PC-3 (cell line): ENCODE results near the gene RNF121.

Experiments
- EZH2 ChIP-seq: fragments of 300-600 bp; sonication (generic); IDR thresholded peaks from one replicate; pipeline ENCODE4 v1.6.1; 2017; ENCODE audit warnings: antibody characterized with exemption, mild to moderate bottlenecking, low read length; ENCODE audit not compliant: unreplicated experiment
- TF ChIP-seq, protein P1 (sequence below): fragments of 300-600 bp; sonication (generic); conservative IDR thresholded peaks from 2 replicates; pipeline ENCODE4 v1.5.1; 2017; ENCODE audit warnings: antibody characterized with exemption, low read depth, mild to moderate bottlenecking, low read length

DNA sequence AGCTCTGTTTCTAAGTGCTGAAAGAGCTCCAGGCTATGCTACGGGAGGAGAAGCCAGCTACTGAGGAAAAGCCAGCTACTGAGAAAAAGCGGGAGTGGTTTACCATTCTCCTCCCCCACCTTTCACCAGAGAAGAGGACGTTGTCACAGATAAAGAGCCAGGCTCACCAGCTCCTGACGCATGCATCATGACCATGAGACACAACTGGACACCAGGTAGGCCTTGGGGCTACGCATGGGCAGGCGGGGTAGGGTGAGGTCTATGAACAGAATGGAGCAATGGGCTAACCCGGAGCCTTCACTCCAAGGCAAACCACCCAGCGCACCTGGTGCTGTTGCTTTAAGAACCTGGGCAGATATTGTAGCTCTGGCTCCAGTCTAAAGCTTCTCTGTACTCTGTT, 71.0 kb downstream of the RNF121 start:
- TF ChIP-seq, protein P1, sequence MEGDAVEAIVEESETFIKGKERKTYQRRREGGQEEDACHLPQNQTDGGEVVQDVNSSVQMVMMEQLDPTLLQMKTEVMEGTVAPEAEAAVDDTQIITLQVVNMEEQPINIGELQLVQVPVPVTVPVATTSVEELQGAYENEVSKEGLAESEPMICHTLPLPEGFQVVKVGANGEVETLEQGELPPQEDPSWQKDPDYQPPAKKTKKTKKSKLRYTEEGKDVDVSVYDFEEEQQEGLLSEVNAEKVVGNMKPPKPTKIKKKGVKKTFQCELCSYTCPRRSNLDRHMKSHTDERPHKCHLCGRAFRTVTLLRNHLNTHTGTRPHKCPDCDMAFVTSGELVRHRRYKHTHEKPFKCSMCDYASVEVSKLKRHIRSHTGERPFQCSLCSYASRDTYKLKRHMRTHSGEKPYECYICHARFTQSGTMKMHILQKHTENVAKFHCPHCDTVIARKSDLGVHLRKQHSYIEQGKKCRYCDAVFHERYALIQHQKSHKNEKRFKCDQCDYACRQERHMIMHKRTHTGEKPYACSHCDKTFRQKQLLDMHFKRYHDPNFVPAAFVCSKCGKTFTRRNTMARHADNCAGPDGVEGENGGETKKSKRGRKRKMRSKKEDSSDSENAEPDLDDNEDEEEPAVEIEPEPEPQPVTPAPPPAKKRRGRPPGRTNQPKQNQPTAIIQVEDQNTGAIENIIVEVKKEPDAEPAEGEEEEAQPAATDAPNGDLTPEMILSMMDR = no peak
- TF ChIP-seq EZH2 = no peak
